H1 (cell line): ENCODE results near the gene FAM163A. TPM values are rescaled to one million over a fixed set of nuclear protein-coding genes. Genes with fewer than 3 reads are reported as not detected.
A peak's percentile ranks its signal among the peaks of the same experiment; 100 is the strongest.

ENCODE experiments used
- CTCF ChIA-PET: fragments of 300-600 bp; sonication (Branson Sonifier 250); formaldehyde crosslinking; loops from one replicate; lab custom pipeline; 2021; ENCODE audit not compliant: partially characterized antibody; lab: Charles Lee
- POLR2A ChIA-PET: fragments of 300-600 bp; sonication (Branson Sonifier 250); formaldehyde crosslinking; loops from one replicate; lab custom pipeline; 2021; ENCODE audit warnings: inconsistent platforms; ENCODE audit not compliant: partially characterized antibody; lab: Charles Lee
- DNase-seq, 2 experiments: peaks; one replicate each; pipeline versions ENCODE4 v3.0.0 to v3.0.0-alpha.2; 2010 to 2022; ENCODE audit warnings: low spot score in 2 of 2, low read depth in 1 of 2, mixed read lengths in 1 of 2
- FAIRE-seq: peaks from 2 replicates; lab custom pipeline; 2011; peaks lifted over from hg19 to GRCh38; lab: Jason Lieb, UNC
- H2AFZ ChIP-seq: 2 replicates; pipeline ENCODE4 v1.8.1; 2012; ENCODE audit warnings: low read length, inconsistent platforms
- H2AK5ac ChIP-seq: 2 replicates; pipeline ENCODE4 v1.6.1; 2013; ENCODE audit warnings: low read depth, low read length
- H2BK120ac ChIP-seq: replicated peaks from 2 replicates; pipeline ENCODE3; 2013; ENCODE audit warnings: low read depth, low read length, inconsistent platforms
- H2BK12ac ChIP-seq: 2 replicates; pipeline ENCODE4 v1.6.1; 2013; ENCODE audit warnings: low read depth, low read length
- H2BK15ac ChIP-seq: 2 replicates; pipeline ENCODE4 v1.6.1; 2013; ENCODE audit warnings: low read length
- H2BK20ac ChIP-seq: 2 replicates; pipeline ENCODE4 v1.6.1; 2013; ENCODE audit warnings: low read length
- H2BK5ac ChIP-seq: 2 replicates; pipeline ENCODE4 v1.6.1; 2013; ENCODE audit warnings: low read depth, low read length
- H3K14ac ChIP-seq: 2 replicates; pipeline ENCODE4 v1.6.1; 2013; ENCODE audit warnings: inconsistent platforms; ENCODE audit not compliant: insufficient read length
- H3K18ac ChIP-seq: 2 replicates; pipeline ENCODE4 v1.6.1; 2013; ENCODE audit warnings: low read length; ENCODE audit errors: extremely low read depth
- H3K23ac ChIP-seq: 2 replicates; pipeline ENCODE4 v1.6.1; 2013; ENCODE audit warnings: inconsistent platforms; ENCODE audit not compliant: insufficient read length
- H3K23me2 ChIP-seq: 2 replicates; pipeline ENCODE4 v1.6.1; 2013; ENCODE audit warnings: low read depth, low read length
- H3K27ac ChIP-seq: 2 replicates; pipeline ENCODE4 v1.6.1; 2011; ENCODE audit warnings: low read depth, low read length, inconsistent platforms
- H3K27me3 ChIP-seq, 4 experiments: replicated peaks in 1 of 4; 1 replicate in 1 of 4; 2 replicates in 3 of 4; pipeline versions ENCODE4 v1.6.1 to v1.8.1; 2011 to 2013; ENCODE audit warnings: low read length in 3 of 4, mild to moderate bottlenecking in 3 of 4, inconsistent platforms in 2 of 4, mixed read lengths in 2 of 4, moderate library complexity in 1 of 4; ENCODE audit not compliant: control insufficient read depth in 3 of 4, insufficient read depth in 3 of 4; ENCODE audit errors: extremely low read depth in 1 of 4
- H3K36me3 ChIP-seq, 4 experiments: 2 replicates each; pipeline versions ENCODE4 v1.6.1 to v1.8.1; 2011 to 2013; ENCODE audit warnings: mild to moderate bottlenecking in 4 of 4, low read length in 3 of 4, moderate library complexity in 2 of 4, control low read depth in 1 of 4, inconsistent platforms in 1 of 4; ENCODE audit not compliant: insufficient read depth in 4 of 4, control insufficient read depth in 2 of 4
- H3K4ac ChIP-seq: replicated peaks from 2 replicates; pipeline ENCODE3; 2013; ENCODE audit warnings: low read length, low read depth, mixed read lengths, inconsistent platforms; ENCODE audit not compliant: insufficient read length
- H3K4me1 ChIP-seq, 4 experiments: replicated peaks in 1 of 4; 1 replicate in 1 of 4; 2 replicates in 3 of 4; pipeline versions ENCODE4 v1.6.1 to v1.8.1; 2011 to 2013; ENCODE audit warnings: low read length in 3 of 4, inconsistent platforms in 2 of 4, mixed read lengths in 1 of 4; ENCODE audit not compliant: insufficient read depth in 4 of 4, control insufficient read depth in 3 of 4
- H3K4me2 ChIP-seq, 2 experiments: 2 replicates each; pipeline versions ENCODE4 v1.6.1 to v1.8.1; 2011 to 2013; ENCODE audit warnings: low read depth in 2 of 2, low read length in 2 of 2, control low read depth in 1 of 2, inconsistent platforms in 1 of 2, mild to moderate bottlenecking in 1 of 2; ENCODE audit not compliant: insufficient read depth in 1 of 2
- H3K4me3 ChIP-seq, 4 experiments: fragments of 200-600, 300-600 bp in 1 of 4; sonication (generic), shearing (Covaris generic), sonication (Bioruptor Twin) in 1 of 4; 2 replicates each; pipeline versions ENCODE4 v1.5.1 to v1.8.1; 2011 to 2016; ENCODE audit warnings: low read length in 4 of 4, low read depth in 3 of 4, control low read depth in 2 of 4, inconsistent platforms in 2 of 4, mild to moderate bottlenecking in 2 of 4, mixed read lengths in 1 of 4, moderate library complexity in 1 of 4; ENCODE audit not compliant: insufficient read depth in 2 of 4; ENCODE audit errors: extremely low read depth in 1 of 4
- H3K56ac ChIP-seq: replicated peaks from 2 replicates; pipeline ENCODE3; 2013; ENCODE audit warnings: low read depth, mild to moderate bottlenecking, mixed read lengths, low read length, inconsistent platforms; ENCODE audit not compliant: insufficient read length
- H3K79me1 ChIP-seq: 2 replicates; pipeline ENCODE4 v1.6.1; 2013; ENCODE audit warnings: low read depth, low read length, control low read depth
- H3K79me2 ChIP-seq, 2 experiments: 2 replicates each; pipeline versions ENCODE4 v1.6.1 to v1.8.1; 2012 to 2013; ENCODE audit warnings: low read length in 2 of 2, mild to moderate bottlenecking in 2 of 2, inconsistent platforms in 1 of 2; ENCODE audit not compliant: insufficient read depth in 2 of 2, control insufficient read depth in 1 of 2
- H3K9ac ChIP-seq, 4 experiments: replicated peaks in 1 of 4; 1 replicate in 1 of 4; 2 replicates in 3 of 4; pipeline versions ENCODE4 v1.6.1 to v1.8.1; 2011 to 2013; ENCODE audit warnings: low read depth in 3 of 4, low read length in 3 of 4, control low read depth in 2 of 4, mild to moderate bottlenecking in 2 of 4, moderate library complexity in 2 of 4, inconsistent platforms in 1 of 4; ENCODE audit errors: extremely low read depth in 1 of 4
- H3K9me3 ChIP-seq, 2 experiments: 2 replicates each; pipeline versions ENCODE4 v1.6.1 to v1.8.1; 2012 to 2013; ENCODE audit warnings: mild to moderate bottlenecking in 2 of 2, moderate library complexity in 2 of 2, control low read depth in 1 of 2, inconsistent platforms in 1 of 2, low read depth in 1 of 2, low read length in 1 of 2, mixed read lengths in 1 of 2; ENCODE audit not compliant: insufficient read depth in 2 of 2
- H4K20me1 ChIP-seq, 2 experiments: replicated peaks in 1 of 2; 2 replicates each; pipeline versions ENCODE3 to v1.8.1; 2011 to 2013; ENCODE audit warnings: inconsistent platforms in 2 of 2, low read length in 2 of 2, mild to moderate bottlenecking in 1 of 2; ENCODE audit not compliant: insufficient read depth in 2 of 2, control insufficient read depth in 1 of 2
- H4K5ac ChIP-seq: 2 replicates; pipeline ENCODE4 v1.6.1; 2013; ENCODE audit warnings: low read length, low read depth, mixed read lengths, inconsistent platforms; ENCODE audit not compliant: insufficient read length
- H4K8ac ChIP-seq: 2 replicates; pipeline ENCODE4 v1.8.0; 2013; ENCODE audit warnings: mild to moderate bottlenecking, moderate library complexity, low read length, inconsistent platforms; ENCODE audit not compliant: insufficient read depth; ENCODE audit errors: extremely low read depth
- H4K91ac ChIP-seq: replicated peaks from 2 replicates; pipeline ENCODE3; 2013; ENCODE audit warnings: low read length, mixed read lengths, inconsistent platforms; ENCODE audit not compliant: insufficient read length
- ASH2L ChIP-seq: fragments of 200-600, 300-600 bp; sonication (generic); IDR thresholded peaks from one replicate; pipeline ENCODE4 v1.7.1; 2017; ENCODE audit warnings: low read length
- BACH1 ChIP-seq: IDR thresholded peaks from 2 replicates; pipeline ENCODE4 v1.6.1; 2012; ENCODE audit warnings: low read length, improper control_type of control experiment
- BCL11A ChIP-seq, 2 experiments: IDR thresholded peaks; one replicate each; pipeline ENCODE4 v1.6.1; 2011; ENCODE audit warnings: low read depth in 2 of 2, low read length in 2 of 2, mild to moderate bottlenecking in 2 of 2
- CREB1 ChIP-seq: IDR thresholded peaks from 2 replicates; pipeline ENCODE4 v1.6.1; 2012; ENCODE audit warnings: inconsistent platforms
- EZH2 ChIP-seq: fragments of 200-600 bp; sonication (generic); IDR thresholded peaks from 2 replicates; pipeline ENCODE4 v1.7.1; 2012; ENCODE audit warnings: low read depth, mild to moderate bottlenecking, moderate library complexity, low read length, inconsistent platforms; ENCODE audit not compliant: severe bottlenecking
- KDM1A ChIP-seq: fragments of 200-600, 300-600 bp; sonication (generic); IDR thresholded peaks from 2 replicates; pipeline ENCODE4 v1.7.1; 2016; ENCODE audit warnings: mild to moderate bottlenecking, low read length, borderline replicate concordance
- POLR2A ChIP-seq, 2 experiments: IDR thresholded peaks; 1 replicate in 1 of 2; 2 replicates in 1 of 2; pipeline ENCODE4 v1.6.1; 2011; ENCODE audit warnings: low read depth in 2 of 2, low read length in 2 of 2, mild to moderate bottlenecking in 2 of 2; ENCODE audit errors: control extremely low read depth in 1 of 2
- RAD21 ChIP-seq, 2 experiments: IDR thresholded peaks in 1 of 2; conservative IDR thresholded peaks in 1 of 2; 2 replicates each; pipeline ENCODE4 v1.6.1; 2011; ENCODE audit warnings: low read depth in 2 of 2, low read length in 2 of 2, improper control_type of control experiment in 1 of 2, inconsistent platforms in 1 of 2, mild to moderate bottlenecking in 1 of 2, moderate library complexity in 1 of 2
- RFX5 ChIP-seq: IDR thresholded peaks from 2 replicates; pipeline ENCODE4 v1.6.1; 2011; ENCODE audit warnings: low read depth, low read length, improper control_type of control experiment, borderline replicate concordance
- SP1 ChIP-seq: IDR thresholded peaks from 2 replicates; pipeline ENCODE4 v1.6.1; 2011; ENCODE audit warnings: low read depth, low read length
- TBP ChIP-seq: IDR thresholded peaks from 2 replicates; pipeline ENCODE4 v1.6.1; 2011; ENCODE audit warnings: low read depth, low read length, improper control_type of control experiment
- WGBS, 2 experiments: shearing (Covaris generic) in 1 of 2; methylation state at CpG; one replicate each; pipeline versions ENCODE4 v1.1.6 to v1.1.7; 2013 to 2015; ENCODE audit warnings: low lambda C conversion rate in 2 of 2, mixed read lengths in 2 of 2, inconsistent platforms in 1 of 2, low coverage in 1 of 2, missing lambda C conversion rate in 1 of 2; ENCODE audit not compliant: insufficient replicate concordance in 2 of 2, insufficient coverage in 1 of 2, insufficient read length in 1 of 2; ENCODE audit errors: extremely low coverage in 1 of 2, missing lambda C conversion rate in 1 of 2; 5-methylcytosine and 5-hydroxymethylcytosine counted together
- polyA plus RNA-seq, 7 experiments: library from polyadenylated mRNA; depleted of rRNA in 3 of 7; stranded (reverse) in 5 of 7; unstranded in 2 of 7; fragments of >200 nt in 5 of 7; fragments of 200-250 nt in 2 of 7; gene quantifications; 1 replicate in 5 of 7; 2 replicates in 1 of 7; 4 replicates in 1 of 7; pipeline versions ENCODE4 v1.2.1 to v1.2.3, GENCODE V29; 2011 to 2013; ENCODE audit warnings: missing spikeins in 2 of 7, mixed read lengths in 2 of 7
- total RNA-seq: library from RNA; stranded (reverse); fragmentation: NEBNext Ultra II Directional; extraction: Animal tissue kit (Norgen Biotek cat#: 25700); gene quantifications from 2 replicates; pipeline ENCODE4 v1.2.1, GENCODE V29; 2021
- TF ChIP-seq, protein P1 (sequence below): IDR thresholded peaks from 2 replicates; pipeline ENCODE4 v1.6.1; 2011; ENCODE audit warnings: low read depth, mild to moderate bottlenecking, low read length; ENCODE audit not compliant: insufficient read depth

Gene FAM163A
- total and polyA plus RNA-seq, 2 of the 8 experiments (the other 6 are each of a cell fraction or from before 2014, with no cell fraction given) = 0.13 to 0.18 TPM

DNA sequence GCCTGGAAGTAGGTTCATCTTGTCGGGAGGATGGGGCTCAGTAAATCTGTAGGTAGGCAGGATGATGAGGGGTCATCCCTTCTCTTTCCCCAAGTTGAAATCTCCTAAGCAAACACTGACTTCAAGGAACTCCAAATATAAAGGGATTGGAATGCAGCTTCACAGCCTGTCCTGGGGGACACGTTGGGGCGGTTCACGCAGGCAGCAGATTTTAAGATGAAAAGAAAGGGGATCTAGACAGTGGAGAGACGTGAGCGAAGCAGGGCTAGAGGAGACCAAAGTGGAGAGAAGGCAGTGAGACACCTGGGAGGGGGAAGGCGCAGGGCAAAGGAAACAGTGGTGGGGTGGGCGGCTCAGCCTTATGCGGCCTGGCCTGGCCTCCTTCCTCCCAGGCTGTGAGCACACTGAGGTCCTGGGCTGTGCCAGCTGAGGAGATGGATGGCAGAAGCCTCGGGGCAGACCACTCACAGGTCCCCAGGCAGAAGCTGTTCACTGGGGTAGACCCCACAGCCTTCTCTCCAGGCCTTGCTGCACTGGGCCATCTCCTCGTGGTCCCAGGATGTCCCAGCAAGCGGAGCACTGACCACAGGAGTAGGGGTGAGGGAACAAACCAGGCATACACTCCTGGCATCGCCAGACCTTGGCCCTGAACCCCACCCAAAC, 82.8 kb downstream of the FAM163A start:
- H3K4me3 ChIP-seq = no peak overlapping the region
- no peaks in the 10 kb centered on the region; the same call in 1 of the 2 replicates for H3K79me1 ChIP-seq
- H2AFZ ChIP-seq = peak overlapping the region; percentile 91
- H3K4ac ChIP-seq = no peak overlapping the region
- 78% methylated on average over 11 of the region's 13 CpGs; no CpG with 5 or more reads in 1 of the 2 experiments for WGBS, 2 experiments
- H4K20me1 ChIP-seq = no peaks in the 10 kb centered on the region
- no peak overlapping the region for H2AK5ac ChIP-seq
- H3K27me3 ChIP-seq = no peaks in the 10 kb centered on the region
- H4K8ac ChIP-seq = no peak overlapping the region
- no peak overlapping the region for H3K56ac ChIP-seq
- no peaks in the 10 kb centered on the region for H3K9me3 ChIP-seq
- peak overlapping the region in 1 of 2 experiments; percentile 17; a peak in 1 of 4 replicates for H3K4me2 ChIP-seq
- ChIA-PET POLR2A (no interaction called here), CTCF (interaction anchor here (18.9 kb wide), 1 partner anchor 15 kb away, joined by 251 read pairs; no protein-coding TSS in a partner anchor)
- H2BK120ac ChIP-seq = no peak overlapping the region
- H4K5ac ChIP-seq = no peak overlapping the region
- H2BK20ac ChIP-seq = no peak overlapping the region
- no peaks in the 10 kb centered on the region for H3K79me2 ChIP-seq
- no peaks in the 10 kb centered on the region for H3K23me2 ChIP-seq
- no peak overlapping the region for H2BK5ac ChIP-seq
- peaks cover 0 to 5% (median 2%) of the 10 kb centered on the region in 4 experiments; a peak in 4 of 7 replicates for H3K4me1 ChIP-seq
- H3K9ac ChIP-seq = no peak overlapping the region
- FAIRE-seq = no peak
- TF ChIP-seq SP1 (no peak), ASH2L (no peak), KDM1A (no peak), BACH1 (no peak), RFX5 (no peak), RAD21 (IDR thresholded peaks at IDR 0.05 in 1 of 2, conservative IDR thresholded peaks at IDR 0.05 in 1 of 2; ENCODE audit: low read depth in 2 of 2, low read length in 2 of 2) (no peak), EZH2 (no peak), BCL11A (IDR thresholded peaks at IDR 0.05; ENCODE audit: low read depth in 2 of 2, low read length in 2 of 2) (no peak), POLR2A (IDR thresholded peaks at IDR 0.05; ENCODE audit: control extremely low read depth in 1 of 2, low read depth in 2 of 2, low read length in 2 of 2) (no peak), CREB1 (no peak), TBP (no peak)
- TF ChIP-seq, protein P1, sequence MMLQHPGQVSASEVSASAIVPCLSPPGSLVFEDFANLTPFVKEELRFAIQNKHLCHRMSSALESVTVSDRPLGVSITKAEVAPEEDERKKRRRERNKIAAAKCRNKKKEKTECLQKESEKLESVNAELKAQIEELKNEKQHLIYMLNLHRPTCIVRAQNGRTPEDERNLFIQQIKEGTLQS = no peak
- H3K23ac ChIP-seq = no peak overlapping the region
- DNase-seq = no peak
- no peak overlapping the region for H3K27ac ChIP-seq
- H3K14ac ChIP-seq = no peak overlapping the region
- H2BK15ac ChIP-seq = 0 out of 2 replicates have a peak overlapping the region, but pooled peaks have one; percentile 32
- H2BK12ac ChIP-seq = no peak overlapping the region
- no peak overlapping the region for H3K18ac ChIP-seq
- no peaks in the 10 kb centered on the region for H3K36me3 ChIP-seq
- no peak overlapping the region for H4K91ac ChIP-seq
